Fibroblast of lung (primary cell): Measurements from ENCODE around the gene NACA2. TPM values are rescaled to one million over a fixed set of nuclear protein-coding genes. Genes with fewer than 3 reads are reported as not detected.

Experiments
- DNase-seq, 2 donors: peaks; one replicate each; pipeline versions ENCODE4 v3.0.0 to v3.0.0-alpha.2; 2010; ENCODE audit warnings: low read depth in 2 of 2
- H2AFZ ChIP-seq: 2 replicates; pipeline ENCODE4 v1.5.1; 2012; ENCODE audit warnings: low read length, control low read depth, inconsistent platforms
- H3K27ac ChIP-seq: 2 replicates; pipeline ENCODE4 v1.5.1; 2011; ENCODE audit warnings: low read length, control low read depth; ENCODE audit not compliant: insufficient read depth
- H3K27me3 ChIP-seq: 2 replicates; pipeline ENCODE4 v1.5.1; 2011; ENCODE audit warnings: mild to moderate bottlenecking, low read length; ENCODE audit not compliant: control insufficient read depth, insufficient read depth
- H3K36me3 ChIP-seq: 2 replicates; pipeline ENCODE4 v1.5.1; 2011; ENCODE audit warnings: low read length; ENCODE audit not compliant: control insufficient read depth, insufficient read depth
- H3K4me1 ChIP-seq: 2 replicates; pipeline ENCODE4 v1.5.1; 2011; ENCODE audit warnings: low read length; ENCODE audit not compliant: control insufficient read depth, insufficient read depth; ENCODE audit errors: extremely low read depth
- H3K4me2 ChIP-seq: 2 replicates; pipeline ENCODE4 v1.5.1; 2011; ENCODE audit warnings: low read length, control low read depth; ENCODE audit not compliant: insufficient read depth; ENCODE audit errors: extremely low read depth
- H3K4me3 ChIP-seq, 4 experiments: fragments of 200-600 bp in 1 of 4; sonication (generic) in 1 of 4; replicated peaks in 1 of 4; 2 replicates each; pipeline ENCODE4 v1.5.1; 2011 to 2016; ENCODE audit warnings: low read length in 4 of 4, low read depth in 3 of 4, mild to moderate bottlenecking in 3 of 4, control low read depth in 2 of 4, inconsistent platforms in 1 of 4, mixed read lengths in 1 of 4; ENCODE audit not compliant: insufficient read depth in 1 of 4; ENCODE audit errors: control extremely low read depth in 1 of 4
- H3K79me2 ChIP-seq: 2 replicates; pipeline ENCODE4 v1.5.1; 2012; ENCODE audit warnings: mild to moderate bottlenecking, low read length, inconsistent platforms; ENCODE audit not compliant: control insufficient read depth, insufficient read depth
- H3K9ac ChIP-seq: 2 replicates; pipeline ENCODE4 v1.5.1; 2011; ENCODE audit warnings: mild to moderate bottlenecking, low read length, control low read depth; ENCODE audit not compliant: insufficient read depth
- H3K9me3 ChIP-seq: 2 replicates; pipeline ENCODE4 v1.5.1; 2012; ENCODE audit warnings: low read depth, low read length; ENCODE audit not compliant: control insufficient read depth, insufficient read depth
- H4K20me1 ChIP-seq: 2 replicates; pipeline ENCODE4 v1.5.1; 2011; ENCODE audit warnings: low read length; ENCODE audit not compliant: control insufficient read depth, insufficient read depth; ENCODE audit errors: extremely low read depth
- EZH2 ChIP-seq: IDR thresholded peaks from 2 replicates; pipeline ENCODE4 v1.5.1; 2012; ENCODE audit warnings: low read length, control low read depth, mild to moderate bottlenecking; ENCODE audit errors: missing control alignments
- polyA plus RNA-seq, 2 donors: library from polyadenylated mRNA; depleted of rRNA in 1 of 2; stranded (reverse) in 1 of 2; unstranded in 1 of 2; fragments of >200 nt; gene quantifications; 2 replicates each; pipeline ENCODE4 v1.2.1, GENCODE V29; 2011 to 2012; ENCODE audit warnings: missing spikeins in 1 of 2
- total RNA-seq: library from RNA; depleted of rRNA; stranded (reverse); fragments of >200 nt; gene quantifications from 2 replicates; pipeline ENCODE4 v1.2.1, GENCODE V29; 2014
- TF ChIP-seq, protein P1 (sequence below), 2 donors: IDR thresholded peaks in 1 of 2; conservative IDR thresholded peaks in 1 of 2; 1 replicate in 1 of 2; 2 replicates in 1 of 2; pipeline ENCODE4 v1.5.1; 2011 to 2012; ENCODE audit warnings: low read length in 2 of 2, control low read depth in 1 of 2, inconsistent platforms in 1 of 2, low read depth in 1 of 2, mild to moderate bottlenecking in 1 of 2

NACA2 gene
- total and polyA plus RNA-seq, 2 donors (not counting 1 experiment from before 2014, with no cell fraction given): not detected

DNA sequence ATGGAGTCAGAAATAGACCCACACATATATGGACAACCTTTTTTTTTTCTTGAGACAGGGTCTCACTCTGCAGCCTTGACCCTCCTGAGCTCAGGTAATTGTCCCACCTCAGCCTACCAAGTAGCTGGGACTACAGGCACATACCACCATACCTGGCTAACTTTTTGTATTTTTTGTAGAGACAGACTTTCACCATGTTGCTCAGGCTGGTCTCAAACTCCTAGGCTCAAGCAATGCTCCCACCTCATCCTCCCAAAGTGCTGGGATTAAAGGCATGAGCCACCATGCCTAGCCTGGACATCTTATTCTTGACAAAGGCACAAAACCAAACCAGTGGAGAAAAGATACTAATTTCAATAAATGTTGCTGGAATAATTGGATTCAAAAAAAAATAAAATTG lies 14.7 kb upstream of the NACA2 start:
- Histone ChIP-seq H3K79me2 (no peaks in the 10 kb centered on the region), H3K27ac (no peak overlapping the region), H2AFZ (no peak overlapping the region), H3K4me1 (no peaks in the 10 kb centered on the region), H3K9me3 (no peaks in the 10 kb centered on the region), H3K36me3 (no peaks in the 10 kb centered on the region), H3K4me3 (no peak overlapping the region), H3K4me2 (no peak overlapping the region), H3K9ac (no peak overlapping the region), H4K20me1 (no peaks in the 10 kb centered on the region), H3K27me3 (peaks cover 1% of the 10 kb centered on the region)
- no peak for DNase-seq
- TF ChIP-seq, protein P1, sequence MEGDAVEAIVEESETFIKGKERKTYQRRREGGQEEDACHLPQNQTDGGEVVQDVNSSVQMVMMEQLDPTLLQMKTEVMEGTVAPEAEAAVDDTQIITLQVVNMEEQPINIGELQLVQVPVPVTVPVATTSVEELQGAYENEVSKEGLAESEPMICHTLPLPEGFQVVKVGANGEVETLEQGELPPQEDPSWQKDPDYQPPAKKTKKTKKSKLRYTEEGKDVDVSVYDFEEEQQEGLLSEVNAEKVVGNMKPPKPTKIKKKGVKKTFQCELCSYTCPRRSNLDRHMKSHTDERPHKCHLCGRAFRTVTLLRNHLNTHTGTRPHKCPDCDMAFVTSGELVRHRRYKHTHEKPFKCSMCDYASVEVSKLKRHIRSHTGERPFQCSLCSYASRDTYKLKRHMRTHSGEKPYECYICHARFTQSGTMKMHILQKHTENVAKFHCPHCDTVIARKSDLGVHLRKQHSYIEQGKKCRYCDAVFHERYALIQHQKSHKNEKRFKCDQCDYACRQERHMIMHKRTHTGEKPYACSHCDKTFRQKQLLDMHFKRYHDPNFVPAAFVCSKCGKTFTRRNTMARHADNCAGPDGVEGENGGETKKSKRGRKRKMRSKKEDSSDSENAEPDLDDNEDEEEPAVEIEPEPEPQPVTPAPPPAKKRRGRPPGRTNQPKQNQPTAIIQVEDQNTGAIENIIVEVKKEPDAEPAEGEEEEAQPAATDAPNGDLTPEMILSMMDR (conservative IDR thresholded peaks at IDR 0.05 in 1 of 2, IDR thresholded peaks at IDR 0.05 in 1 of 2; ENCODE audit: low read depth in 1 of 2, low read length in 2 of 2): no peak
- no peak for TF ChIP-seq EZH2

DNA sequence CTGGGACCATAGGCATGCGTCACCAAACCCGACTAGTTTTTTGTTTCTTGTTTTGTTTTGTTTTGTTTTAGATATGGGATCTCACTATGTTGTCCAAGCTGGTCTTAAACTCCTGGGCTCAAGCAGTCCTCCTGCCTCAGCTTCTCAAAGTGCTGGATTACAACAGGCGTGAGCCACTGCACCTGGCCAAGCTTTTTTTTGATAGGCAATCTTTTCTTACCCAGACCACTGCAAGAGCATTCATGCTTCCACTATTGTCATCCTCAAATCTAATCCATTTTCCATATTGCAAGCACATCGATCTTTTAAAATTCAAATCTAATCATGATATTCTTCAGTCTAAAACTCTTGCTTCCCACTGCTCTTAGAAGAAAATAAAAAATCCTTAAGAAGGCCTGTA lies 10.3 kb upstream of the NACA2 start:
- Histone ChIP-seq H3K27ac (no peak overlapping the region), H3K79me2 (no peaks in the 10 kb centered on the region), H2AFZ (no peak overlapping the region), H3K27me3 (peaks cover 12% of the 10 kb centered on the region), H4K20me1 (no peaks in the 10 kb centered on the region), H3K9me3 (no peaks in the 10 kb centered on the region), H3K4me1 (no peaks in the 10 kb centered on the region), H3K4me2 (no peak overlapping the region), H3K4me3 (no peak overlapping the region), H3K36me3 (no peaks in the 10 kb centered on the region), H3K9ac (no peak overlapping the region)
- no peak for DNase-seq
- TF ChIP-seq, protein P1 (conservative IDR thresholded peaks at IDR 0.05 in 1 of 2, IDR thresholded peaks at IDR 0.05 in 1 of 2; ENCODE audit: low read depth in 1 of 2, low read length in 2 of 2): no peak
- TF ChIP-seq EZH2: no peak

DNA sequence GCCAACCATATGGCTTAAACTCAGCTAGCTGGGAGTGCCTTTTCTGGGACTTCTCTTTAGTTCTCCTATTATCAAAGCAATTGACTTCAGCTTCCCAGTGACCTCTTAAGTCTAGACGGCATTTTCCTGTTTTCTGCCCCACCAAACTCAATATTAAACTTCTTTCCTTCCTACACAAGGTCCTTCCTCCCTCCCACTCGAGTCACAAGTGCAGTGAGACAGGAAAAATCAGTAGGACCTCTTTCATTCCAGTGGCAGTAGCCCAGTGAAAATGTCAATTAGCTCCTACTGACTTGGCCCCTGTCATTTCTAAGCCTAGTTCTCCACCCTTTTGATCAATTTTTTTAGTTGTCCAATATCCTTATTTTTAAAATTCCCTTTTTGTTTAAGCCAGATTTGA lies 9.6 kb upstream of the NACA2 start:
- peaks cover 14% of the 10 kb centered on the region for H3K27me3 ChIP-seq
- H3K9me3 ChIP-seq: no peaks in the 10 kb centered on the region
- no peak overlapping the region for H3K9ac ChIP-seq
- no peak overlapping the region for H2AFZ ChIP-seq
- H3K4me3 ChIP-seq: no peak overlapping the region
- H3K4me2 ChIP-seq: no peak overlapping the region
- TF ChIP-seq, protein P1 (conservative IDR thresholded peaks at IDR 0.05 in 1 of 2, IDR thresholded peaks at IDR 0.05 in 1 of 2; ENCODE audit: low read depth in 1 of 2, low read length in 2 of 2): no peak
- no peak for TF ChIP-seq EZH2
- no peaks in the 10 kb centered on the region for H3K36me3 ChIP-seq
- no peak overlapping the region for H3K27ac ChIP-seq
- no peaks in the 10 kb centered on the region for H3K4me1 ChIP-seq
- H3K79me2 ChIP-seq: no peaks in the 10 kb centered on the region
- H4K20me1 ChIP-seq: no peaks in the 10 kb centered on the region
- DNase-seq: no peak
